ENCODE results near the gene ENG. TPM values are rescaled to one million over a fixed set of nuclear protein-coding genes. Genes with fewer than 3 reads are reported as not detected.

ENG gene
- total and polyA plus RNA-seq, 8 donors = 4.0 to 58.5 (median 25.2) TPM

DNA sequence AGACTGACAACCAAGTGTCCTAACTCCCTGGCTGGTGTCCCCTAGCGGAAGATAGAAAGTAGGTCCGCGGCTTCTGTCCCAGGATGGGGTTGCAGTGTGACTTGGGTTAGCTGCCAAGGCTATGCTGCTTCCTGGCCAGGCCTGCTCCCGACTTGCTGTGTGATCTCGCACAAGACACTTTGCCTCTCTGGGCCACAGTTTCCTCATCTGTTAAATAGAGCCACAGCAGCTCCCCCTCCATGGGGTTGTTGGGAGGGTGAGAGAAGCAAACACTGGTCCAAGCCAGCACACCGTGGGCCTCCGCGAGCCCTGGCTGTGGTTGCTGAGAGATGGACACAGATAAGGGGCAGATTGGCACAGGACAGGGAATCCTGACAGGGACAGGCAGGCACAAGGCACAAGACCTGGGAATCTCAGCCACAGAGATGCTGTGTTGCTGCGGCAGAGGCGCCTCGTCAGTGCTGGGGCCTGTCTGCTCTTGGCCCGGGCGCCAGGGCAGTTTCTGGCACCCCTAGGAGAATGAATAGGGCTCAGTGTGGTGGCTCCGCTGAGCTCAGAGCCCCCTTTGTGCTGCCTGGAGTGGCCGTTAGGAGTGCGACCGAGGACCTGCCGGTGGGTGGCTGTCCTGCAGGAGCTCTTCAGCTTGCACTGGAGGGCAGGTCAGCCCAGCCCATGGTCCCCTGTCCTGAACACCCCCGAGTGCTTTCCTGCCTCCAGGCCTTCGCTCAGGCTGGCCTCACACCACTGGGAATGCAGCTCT is 74.2 kb downstream of the ENG start:
- 64 to 82% (median 74%) methylated on average over 7 to 20 of the region's 20 CpGs for WGBS, 5 donors
- Histone ChIP-seq H3K4me1 (peaks cover 7 to 72% (median 24%) of the 10 kb centered on the region in 4 donors), H3K27me3 (no peaks in the 10 kb centered on the region), H3K36me3 (no peaks in the 10 kb centered on the region), H3K27ac (peak overlapping the region in 3 of 5 donors; percentile 13 to 89 (median 85)), H3K4me3 (no peak overlapping the region), H3K9me3 (no peaks in the 10 kb centered on the region)
- no peak for DNase-seq
- intact Hi-C loops (cut with DNase I; ENCODE audit: low total_unique reads) = loop anchor here (5.0 kb wide), 2 partner anchors 43 to 173 kb away; partner anchors contain the start of gene TOR2A
- TF ChIP-seq EP300 (IDR thresholded peaks at IDR 0.05) = no peak
- no peak for TF ChIP-seq POLR2A (IDR thresholded peaks at IDR 0.05)
- TF ChIP-seq, protein P1, sequence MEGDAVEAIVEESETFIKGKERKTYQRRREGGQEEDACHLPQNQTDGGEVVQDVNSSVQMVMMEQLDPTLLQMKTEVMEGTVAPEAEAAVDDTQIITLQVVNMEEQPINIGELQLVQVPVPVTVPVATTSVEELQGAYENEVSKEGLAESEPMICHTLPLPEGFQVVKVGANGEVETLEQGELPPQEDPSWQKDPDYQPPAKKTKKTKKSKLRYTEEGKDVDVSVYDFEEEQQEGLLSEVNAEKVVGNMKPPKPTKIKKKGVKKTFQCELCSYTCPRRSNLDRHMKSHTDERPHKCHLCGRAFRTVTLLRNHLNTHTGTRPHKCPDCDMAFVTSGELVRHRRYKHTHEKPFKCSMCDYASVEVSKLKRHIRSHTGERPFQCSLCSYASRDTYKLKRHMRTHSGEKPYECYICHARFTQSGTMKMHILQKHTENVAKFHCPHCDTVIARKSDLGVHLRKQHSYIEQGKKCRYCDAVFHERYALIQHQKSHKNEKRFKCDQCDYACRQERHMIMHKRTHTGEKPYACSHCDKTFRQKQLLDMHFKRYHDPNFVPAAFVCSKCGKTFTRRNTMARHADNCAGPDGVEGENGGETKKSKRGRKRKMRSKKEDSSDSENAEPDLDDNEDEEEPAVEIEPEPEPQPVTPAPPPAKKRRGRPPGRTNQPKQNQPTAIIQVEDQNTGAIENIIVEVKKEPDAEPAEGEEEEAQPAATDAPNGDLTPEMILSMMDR (IDR thresholded peaks at IDR 0.05) = no peak
- TF ChIP-seq POLR2AphosphoS5 (IDR thresholded peaks at IDR 0.05) = no peak

DNA sequence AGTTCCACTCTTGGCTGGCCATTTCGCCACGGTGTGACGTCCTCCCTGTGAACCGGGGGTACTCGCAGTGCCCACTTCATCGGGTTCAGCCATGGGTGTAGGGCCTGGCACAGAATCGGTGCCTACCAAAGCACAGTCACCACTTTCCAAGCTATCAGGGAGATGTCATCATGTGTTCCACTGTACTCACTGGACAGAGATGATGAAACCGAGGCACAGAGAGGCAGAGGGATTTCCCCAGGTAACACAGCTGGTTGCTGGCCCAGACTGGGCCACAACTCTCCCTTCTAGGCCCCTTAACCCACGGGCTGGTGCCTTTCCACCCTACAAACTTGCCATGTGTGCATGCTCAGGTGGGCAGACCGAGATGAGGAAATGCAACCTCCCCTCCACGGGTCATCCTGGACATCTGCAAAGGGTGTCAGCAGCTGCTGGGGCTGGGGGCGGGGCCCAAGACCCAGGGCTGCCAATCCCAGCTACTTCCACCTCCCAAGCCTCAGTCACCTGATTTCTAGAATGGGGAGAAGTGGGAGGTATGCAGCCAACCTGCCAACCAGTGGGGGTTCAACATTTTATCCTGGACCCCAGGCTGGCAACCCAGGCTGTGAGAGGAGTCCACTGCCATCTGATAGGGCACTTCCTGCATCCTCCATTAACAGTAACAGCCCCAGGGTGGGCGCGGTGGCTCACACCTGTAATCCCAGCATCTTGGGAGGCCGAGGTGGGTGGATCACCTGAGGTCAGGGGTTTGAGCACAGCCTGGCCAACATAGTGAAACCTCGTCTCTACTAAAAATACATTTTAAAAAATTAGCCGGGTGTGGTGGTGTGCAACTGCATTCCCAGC is 75.1 kb downstream of the ENG start:
- peak overlapping the region; percentile 6 to 35 (median 28) for H3K4me3 ChIP-seq

GRCh38 chr9:127778280-127779135 is 76.0 kb downstream of the ENG start, which contains the start of gene SH2D3C:
TSS of gene SH2D3C (minus strand) at chr9:127778666. CDS start at chr9:127778627, 39 bp downstream.
- intact Hi-C loops (cut with DNase I; ENCODE audit: low total_unique reads) = no loop called here
- Histone ChIP-seq H3K4me3 (peak within 1 kb of the TSS; percentile 14 to 35 (median 32)), H3K36me3 (peaks cover 0 to 3% (median 0%) of the 10 kb centered on the region in 4 donors), H3K4me1 (peaks cover 0 to 57% (median 13%) of the 10 kb centered on the region in 4 donors), H3K27ac (peak within 1 kb of the TSS; percentile 30 to 89 (median 66)), H3K9me3 (no peaks in the 10 kb centered on the region), H3K27me3 (no peaks in the 10 kb centered on the region)
- 50 to 58% (median 54%) methylated on average over 10 to 13 of the region's 13 CpGs for WGBS, 5 donors
- TF ChIP-seq POLR2AphosphoS5 (IDR thresholded peaks at IDR 0.05) (no peak), EP300 (IDR thresholded peaks at IDR 0.05) (no peak), POLR2A (IDR thresholded peaks at IDR 0.05) (no peak)
- DNase-seq = peak in 1 of 2 donors; percentile 68

More for the DNA sequence above, 75.1 kb downstream of the ENG start:
- TF ChIP-seq, protein P1 (IDR thresholded peaks at IDR 0.05) = no peak
- no peak for TF ChIP-seq POLR2A (IDR thresholded peaks at IDR 0.05)
- TF ChIP-seq EP300 (IDR thresholded peaks at IDR 0.05) = no peak
- TF ChIP-seq POLR2AphosphoS5 (IDR thresholded peaks at IDR 0.05) = no peak
- Histone ChIP-seq H3K27ac (peak overlapping the region; percentile 30 to 89 (median 66)), H3K36me3 (no peaks in the 10 kb centered on the region), H3K9me3 (no peaks in the 10 kb centered on the region), H3K27me3 (no peaks in the 10 kb centered on the region), H3K4me1 (peaks cover under 1 to 65% (median 18%) of the 10 kb centered on the region in 4 donors)
- DNase-seq = no peak
- intact Hi-C loops (cut with DNase I; ENCODE audit: low total_unique reads) = no loop called here
- 60 to 74% (median 69%) methylated on average over 15 to 17 of the region's 17 CpGs for WGBS, 5 donors

- Histone ChIP-seq H3K27ac (peak overlapping the region in 4 of 5 donors; percentile 60 to 89 (median 76)), H3K27me3 (no peaks in the 10 kb centered on the region), H3K9me3 (no peaks in the 10 kb centered on the region), H3K4me1 (peaks cover 0 to 50% (median 11%) of the 10 kb centered on the region in 4 donors), H3K36me3 (peaks cover 0 to 3% (median 0%) of the 10 kb centered on the region in 4 donors), H3K4me3 (peak overlapping the region; percentile 14 to 35 (median 32))
- no peak for DNase-seq
- intact Hi-C loops (cut with DNase I; ENCODE audit: low total_unique reads) = no loop called here
- 58 to 80% (median 78%) methylated on average over 16 to 18 of the region's 18 CpGs for WGBS, 5 donors
- TF ChIP-seq, protein P1 (IDR thresholded peaks at IDR 0.05) = no peak
- no peak for TF ChIP-seq POLR2AphosphoS5 (IDR thresholded peaks at IDR 0.05)
Observed at GRCh38 chr9:127777368-127777980, 77.0 kb downstream of the ENG start.

Data from stomach (tissue), 9 donors.